Activated T-helper 17 cell treated with anti-CD3 and anti-CD28 coated beads, Interleukin-2, amount 50 U/mL, for 72 hours (primary cell): ENCODE measurements around the gene FETUB. TPM values are rescaled to one million over a fixed set of nuclear protein-coding genes. Genes with fewer than 3 reads are reported as not detected.

Source experiments
- ATAC-seq: fragments of 150-1000 bp; cut with Tn5 transposase; replicated peaks from 2 replicates; pipeline ENCODE4 v1.10.0; 2021; ENCODE audit warnings: mild to moderate bottlenecking, moderate library complexity
- H3K27ac Mint-ChIP-seq: one replicate; pipeline ENCODE4 v1.8.0; 2022; ENCODE audit warnings: mixed read lengths
- H3K27me3 Mint-ChIP-seq: one replicate; pipeline ENCODE4 v1.8.0; 2022; ENCODE audit warnings: mixed read lengths
- H3K36me3 Mint-ChIP-seq: one replicate; pipeline ENCODE4 v1.8.0; 2022; ENCODE audit warnings: low read depth, mild to moderate bottlenecking, mixed read lengths
- H3K4me1 Mint-ChIP-seq: one replicate; pipeline ENCODE4 v1.8.0; 2022; ENCODE audit warnings: mixed read lengths
- H3K4me3 Mint-ChIP-seq: one replicate; pipeline ENCODE4 v1.8.0; 2022; ENCODE audit warnings: mild to moderate bottlenecking, mixed read lengths
- H3K9me3 Mint-ChIP-seq: one replicate; pipeline ENCODE4 v1.8.0; 2022; ENCODE audit warnings: mixed read lengths
- total RNA-seq, 2 donors: library from RNA; stranded (reverse); gene quantifications; one replicate each; pipeline ENCODE4 v1.2.3, GENCODE V29; 2022

FETUB gene
- total RNA-seq = not detected

- H3K27me3 Mint-ChIP-seq = peaks cover 21% of the 10 kb centered on the region
- no peak for ATAC-seq
- H3K27ac Mint-ChIP-seq = no peak within 1 kb of the TSS
- H3K4me1 Mint-ChIP-seq = no peaks in the 10 kb centered on the region
- no peak within 1 kb of the TSS for H3K4me3 Mint-ChIP-seq
- no peaks in the 10 kb centered on the region for H3K9me3 Mint-ChIP-seq
- H3K36me3 Mint-ChIP-seq = no peaks in the 10 kb centered on the region
Measured at GRCh38 chr3:186639778-186640472, at the start of gene FETUB. Gene FETUB (plus strand): TSS chr3:186640399. CDS start chr3:186640461, 62 bp downstream.

GRCh38 chr3:186590580-186591295 lies 49.5 kb upstream of the FETUB start:
- H3K4me1 Mint-ChIP-seq = peaks cover 13% of the 10 kb centered on the region
- H3K27ac Mint-ChIP-seq = no peak overlapping the region
- no peaks in the 10 kb centered on the region for H3K27me3 Mint-ChIP-seq
- H3K4me3 Mint-ChIP-seq = no peak overlapping the region
- H3K9me3 Mint-ChIP-seq = no peaks in the 10 kb centered on the region
- peaks cover 8% of the 10 kb centered on the region for H3K36me3 Mint-ChIP-seq
- ATAC-seq = no peak

- Mint-ChIP-seq H3K4me1 (peaks cover 13% of the 10 kb centered on the region), H3K27ac (no peak overlapping the region), H3K4me3 (no peak overlapping the region), H3K9me3 (no peaks in the 10 kb centered on the region), H3K36me3 (no peaks in the 10 kb centered on the region), H3K27me3 (no peaks in the 10 kb centered on the region)
- no peak for ATAC-seq
Measured at GRCh38 chr3:186592682-186593081, 47.5 kb upstream of the FETUB start.

GRCh38 chr3:186593862-186594261 lies 46.3 kb upstream of the FETUB start:
- ATAC-seq = no peak
- peaks cover 7% of the 10 kb centered on the region for H3K4me1 Mint-ChIP-seq

GRCh38 chr3:186594591-186595113 lies 45.5 kb upstream of the FETUB start:
- Mint-ChIP-seq H3K4me1 (peaks cover 5% of the 10 kb centered on the region), H3K36me3 (no peaks in the 10 kb centered on the region)

More at GRCh38 chr3:186593862-186594261, 46.3 kb upstream of the FETUB start:
- Mint-ChIP-seq H3K9me3 (no peaks in the 10 kb centered on the region), H3K27ac (no peak overlapping the region), H3K27me3 (no peaks in the 10 kb centered on the region), H3K36me3 (no peaks in the 10 kb centered on the region), H3K4me3 (no peak overlapping the region)

GRCh38 chr3:186596568-186597287 lies 43.5 kb upstream of the FETUB start:
- no peak overlapping the region for H3K4me3 Mint-ChIP-seq
- no peak for ATAC-seq
- no peaks in the 10 kb centered on the region for H3K9me3 Mint-ChIP-seq
- no peak overlapping the region for H3K27ac Mint-ChIP-seq
- H3K36me3 Mint-ChIP-seq = no peaks in the 10 kb centered on the region
- H3K27me3 Mint-ChIP-seq = no peaks in the 10 kb centered on the region
- no peaks in the 10 kb centered on the region for H3K4me1 Mint-ChIP-seq

More at GRCh38 chr3:186594591-186595113, 45.5 kb upstream of the FETUB start:
- Mint-ChIP-seq H3K27ac (no peak overlapping the region), H3K27me3 (no peaks in the 10 kb centered on the region), H3K9me3 (no peaks in the 10 kb centered on the region), H3K4me3 (no peak overlapping the region)
- ATAC-seq = no peak

- Mint-ChIP-seq H3K4me1 (no peaks in the 10 kb centered on the region), H3K27ac (no peak overlapping the region), H3K4me3 (no peak overlapping the region), H3K9me3 (no peaks in the 10 kb centered on the region), H3K27me3 (no peaks in the 10 kb centered on the region), H3K36me3 (no peaks in the 10 kb centered on the region)
- ATAC-seq = no peak
Measured at GRCh38 chr3:186598108-186598784, 42.0 kb upstream of the FETUB start.

- Mint-ChIP-seq H3K36me3 (no peaks in the 10 kb centered on the region), H3K27ac (no peak overlapping the region), H3K4me1 (no peaks in the 10 kb centered on the region), H3K4me3 (no peak overlapping the region), H3K9me3 (no peaks in the 10 kb centered on the region), H3K27me3 (no peaks in the 10 kb centered on the region)
- ATAC-seq = no peak
Measured at GRCh38 chr3:186598794-186599141, 41.4 kb upstream of the FETUB start.

- no peak overlapping the region for H3K27ac Mint-ChIP-seq
- H3K36me3 Mint-ChIP-seq = no peaks in the 10 kb centered on the region
Measured at GRCh38 chr3:186599142-186599784, 40.9 kb upstream of the FETUB start.

GRCh38 chr3:186599785-186600166 lies 40.4 kb upstream of the FETUB start:
- no peak for ATAC-seq
- H3K9me3 Mint-ChIP-seq = no peaks in the 10 kb centered on the region
- no peak overlapping the region for H3K4me3 Mint-ChIP-seq
- no peak overlapping the region for H3K27ac Mint-ChIP-seq
- no peaks in the 10 kb centered on the region for H3K27me3 Mint-ChIP-seq
- H3K36me3 Mint-ChIP-seq = no peaks in the 10 kb centered on the region
- H3K4me1 Mint-ChIP-seq = no peaks in the 10 kb centered on the region

More at GRCh38 chr3:186599142-186599784, 40.9 kb upstream of the FETUB start:
- H3K9me3 Mint-ChIP-seq = no peaks in the 10 kb centered on the region
- no peak for ATAC-seq
- no peaks in the 10 kb centered on the region for H3K27me3 Mint-ChIP-seq
- H3K4me3 Mint-ChIP-seq = no peak overlapping the region
- H3K4me1 Mint-ChIP-seq = no peaks in the 10 kb centered on the region

GRCh38 chr3:186600896-186601295 lies 39.3 kb upstream of the FETUB start:
- no peaks in the 10 kb centered on the region for H3K9me3 Mint-ChIP-seq

GRCh38 chr3:186603159-186603558 lies 37.0 kb upstream of the FETUB start:
- no peaks in the 10 kb centered on the region for H3K27me3 Mint-ChIP-seq
- ATAC-seq = no peak
- H3K4me1 Mint-ChIP-seq = no peaks in the 10 kb centered on the region
- no peak overlapping the region for H3K27ac Mint-ChIP-seq
- no peaks in the 10 kb centered on the region for H3K9me3 Mint-ChIP-seq
- no peak overlapping the region for H3K4me3 Mint-ChIP-seq
- no peaks in the 10 kb centered on the region for H3K36me3 Mint-ChIP-seq

More at GRCh38 chr3:186600896-186601295, 39.3 kb upstream of the FETUB start:
- no peaks in the 10 kb centered on the region for H3K36me3 Mint-ChIP-seq
- no peak overlapping the region for H3K27ac Mint-ChIP-seq
- no peaks in the 10 kb centered on the region for H3K4me1 Mint-ChIP-seq
- ATAC-seq = no peak
- H3K27me3 Mint-ChIP-seq = no peaks in the 10 kb centered on the region
- H3K4me3 Mint-ChIP-seq = no peak overlapping the region

- Mint-ChIP-seq H3K27me3 (no peaks in the 10 kb centered on the region), H3K4me1 (no peaks in the 10 kb centered on the region), H3K9me3 (no peaks in the 10 kb centered on the region), H3K27ac (no peak overlapping the region), H3K4me3 (no peak overlapping the region), H3K36me3 (no peaks in the 10 kb centered on the region)
- no peak for ATAC-seq
Measured at GRCh38 chr3:186605078-186605477, 35.1 kb upstream of the FETUB start.
